ENCODE measurements around the gene GALNT14.

The GALNT14 gene

GRCh38 chr2:31002537-31003150 lies 135.6 kb downstream of the GALNT14 start:
- no peaks in the 10 kb centered on the region for H3K36me3 ChIP-seq (ENCODE audit: control insufficient read depth in 5 of 5, insufficient read depth in 5 of 5, low read length in 5 of 5)
- H3K4me3 ChIP-seq (ENCODE audit: low read depth in 1 of 5, low read length in 5 of 5): no peak overlapping the region
- no peak overlapping the region for H3K9ac ChIP-seq (ENCODE audit: low read length in 5 of 5)
- no peak overlapping the region for H3K27ac ChIP-seq (ENCODE audit: low read depth, low read length)
- peaks cover 0 to 11% (median 10%) of the 10 kb centered on the region in 5 donors for H3K27me3 ChIP-seq (ENCODE audit: control insufficient read depth in 5 of 5, insufficient read depth in 4 of 5, low read length in 5 of 5)
- H3K9me3 ChIP-seq (ENCODE audit: control insufficient read depth in 5 of 5, low read length in 5 of 5): no peaks in the 10 kb centered on the region
- no peaks in the 10 kb centered on the region for H3K4me1 ChIP-seq (ENCODE audit: control insufficient read depth in 5 of 5, insufficient read depth in 5 of 5, low read length in 5 of 5)

GRCh38 chr2:31000970-31001369 lies 137.3 kb downstream of the GALNT14 start:
- Histone ChIP-seq H3K9ac (ENCODE audit: low read length in 5 of 5) (no peak overlapping the region), H3K9me3 (ENCODE audit: control insufficient read depth in 5 of 5, low read length in 5 of 5) (no peaks in the 10 kb centered on the region), H3K4me3 (ENCODE audit: low read depth in 1 of 5, low read length in 5 of 5) (no peak overlapping the region), H3K4me1 (ENCODE audit: control insufficient read depth in 5 of 5, insufficient read depth in 5 of 5, low read length in 5 of 5) (no peaks in the 10 kb centered on the region), H3K27ac (ENCODE audit: low read depth, low read length) (no peak overlapping the region), H3K27me3 (ENCODE audit: control insufficient read depth in 5 of 5, insufficient read depth in 4 of 5, low read length in 5 of 5) (peaks cover 0 to 7% (median 6%) of the 10 kb centered on the region in 5 donors), H3K36me3 (ENCODE audit: control insufficient read depth in 5 of 5, insufficient read depth in 5 of 5, low read length in 5 of 5) (no peaks in the 10 kb centered on the region)

GRCh38 chr2:30998672-30999071 lies 139.6 kb downstream of the GALNT14 start:
- no peak overlapping the region for H3K9ac ChIP-seq (ENCODE audit: low read length in 5 of 5)
- peaks cover 0 to 4% (median 0%) of the 10 kb centered on the region in 5 donors for H3K4me1 ChIP-seq (ENCODE audit: control insufficient read depth in 5 of 5, insufficient read depth in 5 of 5, low read length in 5 of 5)
- no peaks in the 10 kb centered on the region for H3K9me3 ChIP-seq (ENCODE audit: control insufficient read depth in 5 of 5, low read length in 5 of 5)
- no peaks in the 10 kb centered on the region for H3K36me3 ChIP-seq (ENCODE audit: control insufficient read depth in 5 of 5, insufficient read depth in 5 of 5, low read length in 5 of 5)
- no peak overlapping the region for H3K4me3 ChIP-seq (ENCODE audit: low read depth in 1 of 5, low read length in 5 of 5)
- peaks cover 0 to 2% (median 0%) of the 10 kb centered on the region in 5 donors for H3K27me3 ChIP-seq (ENCODE audit: control insufficient read depth in 5 of 5, insufficient read depth in 4 of 5, low read length in 5 of 5)
- H3K27ac ChIP-seq (ENCODE audit: low read depth, low read length): no peak overlapping the region

- Histone ChIP-seq H3K27ac (ENCODE audit: low read depth, low read length) (no peak overlapping the region), H3K4me1 (ENCODE audit: control insufficient read depth in 5 of 5, insufficient read depth in 5 of 5, low read length in 5 of 5) (peaks cover 0 to 4% (median 0%) of the 10 kb centered on the region in 5 donors), H3K9ac (ENCODE audit: low read length in 5 of 5) (no peak overlapping the region), H3K4me3 (ENCODE audit: low read depth in 1 of 5, low read length in 5 of 5) (no peak overlapping the region), H3K27me3 (ENCODE audit: control insufficient read depth in 5 of 5, insufficient read depth in 4 of 5, low read length in 5 of 5) (peaks cover 0 to 1% (median 0%) of the 10 kb centered on the region in 5 donors), H3K9me3 (ENCODE audit: control insufficient read depth in 5 of 5, low read length in 5 of 5) (no peaks in the 10 kb centered on the region), H3K36me3 (ENCODE audit: control insufficient read depth in 5 of 5, insufficient read depth in 5 of 5, low read length in 5 of 5) (no peaks in the 10 kb centered on the region)
These were observed 140.3 kb downstream of the GALNT14 start for GRCh38 chr2:30997979-30998378.

DNA sequence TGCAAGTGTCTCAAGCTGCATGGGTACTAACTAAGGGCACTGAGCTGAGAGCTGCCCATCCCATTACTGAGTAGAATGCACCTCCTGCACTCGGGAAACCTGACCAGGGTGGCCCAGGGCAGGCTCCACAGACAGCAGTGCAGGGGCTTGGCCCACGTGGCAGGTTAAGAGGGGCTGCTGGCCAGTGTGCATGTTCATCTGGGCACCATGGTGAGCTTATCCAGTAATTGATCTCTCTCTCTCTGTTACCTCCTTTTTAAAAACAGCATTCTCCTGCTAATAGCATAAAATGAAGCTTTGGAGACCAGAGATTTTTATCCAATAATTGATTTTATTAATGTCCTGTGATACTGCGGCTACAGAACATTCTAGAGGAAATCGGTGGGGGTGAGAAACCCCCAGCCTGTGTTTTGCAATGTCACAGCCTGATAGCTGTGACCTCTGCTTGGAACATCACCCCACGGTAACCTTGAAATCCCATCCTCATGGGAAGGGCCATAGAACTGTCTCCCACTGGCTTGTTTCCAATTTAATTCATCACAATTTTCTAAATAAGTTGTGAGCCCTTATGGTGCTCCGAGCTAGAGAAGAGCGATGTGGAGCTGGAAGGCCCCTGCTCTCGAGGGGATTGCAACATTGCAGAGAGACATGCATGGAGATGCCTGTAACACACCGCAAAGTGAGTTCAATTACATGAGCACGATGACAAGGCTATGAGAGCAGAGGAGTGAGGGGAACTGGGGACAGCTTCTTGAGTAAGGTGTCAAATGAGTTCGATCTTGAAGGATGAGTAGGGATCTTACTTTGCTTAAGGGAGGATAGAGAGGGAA lies 143.8 kb downstream of the GALNT14 start:
- H3K4me1 ChIP-seq (ENCODE audit: control insufficient read depth in 5 of 5, insufficient read depth in 5 of 5, low read length in 5 of 5): peaks cover 0 to 4% (median 0%) of the 10 kb centered on the region in 5 donors
- peaks cover 0 to 12% (median 0%) of the 10 kb centered on the region in 5 donors for H3K27me3 ChIP-seq (ENCODE audit: control insufficient read depth in 5 of 5, insufficient read depth in 4 of 5, low read length in 5 of 5)
- H3K36me3 ChIP-seq (ENCODE audit: control insufficient read depth in 5 of 5, insufficient read depth in 5 of 5, low read length in 5 of 5): no peaks in the 10 kb centered on the region
- H3K27ac ChIP-seq (ENCODE audit: low read depth, low read length): no peak overlapping the region
- no peak overlapping the region for H3K4me3 ChIP-seq (ENCODE audit: low read depth in 1 of 5, low read length in 5 of 5)
- H3K9ac ChIP-seq (ENCODE audit: low read length in 5 of 5): no peak overlapping the region
- no peaks in the 10 kb centered on the region for H3K9me3 ChIP-seq (ENCODE audit: control insufficient read depth in 5 of 5, low read length in 5 of 5)

DNA sequence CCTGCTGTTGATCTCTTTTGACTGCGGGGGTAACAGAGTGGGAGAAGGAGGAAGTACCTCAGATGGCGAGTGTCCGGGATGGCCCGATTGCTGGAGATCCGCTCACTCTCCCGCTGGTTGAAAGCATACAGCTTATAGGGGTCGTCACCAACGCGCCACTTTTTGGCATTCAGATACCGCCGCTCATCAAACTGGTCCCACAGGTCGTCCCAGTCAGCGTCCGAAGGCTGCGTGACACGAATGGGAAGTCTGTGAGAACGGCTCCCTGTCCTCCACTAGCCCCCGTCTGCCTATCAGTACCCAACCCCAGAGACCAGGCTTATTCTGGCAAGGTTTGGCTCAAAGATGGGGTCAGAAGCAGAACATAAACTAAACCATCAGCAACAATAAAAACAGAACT lies 145.5 kb downstream of the GALNT14 start:
- Histone ChIP-seq H3K9me3 (ENCODE audit: control insufficient read depth in 5 of 5, low read length in 5 of 5) (no peaks in the 10 kb centered on the region), H3K4me3 (ENCODE audit: low read depth in 1 of 5, low read length in 5 of 5) (no peak overlapping the region), H3K9ac (ENCODE audit: low read length in 5 of 5) (no peak overlapping the region), H3K27me3 (ENCODE audit: control insufficient read depth in 5 of 5, insufficient read depth in 4 of 5, low read length in 5 of 5) (peaks cover 0 to 14% (median 0%) of the 10 kb centered on the region in 5 donors), H3K4me1 (ENCODE audit: control insufficient read depth in 5 of 5, insufficient read depth in 5 of 5, low read length in 5 of 5) (peaks cover 0 to 4% (median 0%) of the 10 kb centered on the region in 5 donors), H3K27ac (ENCODE audit: low read depth, low read length) (no peak overlapping the region), H3K36me3 (ENCODE audit: control insufficient read depth in 5 of 5, insufficient read depth in 5 of 5, low read length in 5 of 5) (no peaks in the 10 kb centered on the region)

DNA sequence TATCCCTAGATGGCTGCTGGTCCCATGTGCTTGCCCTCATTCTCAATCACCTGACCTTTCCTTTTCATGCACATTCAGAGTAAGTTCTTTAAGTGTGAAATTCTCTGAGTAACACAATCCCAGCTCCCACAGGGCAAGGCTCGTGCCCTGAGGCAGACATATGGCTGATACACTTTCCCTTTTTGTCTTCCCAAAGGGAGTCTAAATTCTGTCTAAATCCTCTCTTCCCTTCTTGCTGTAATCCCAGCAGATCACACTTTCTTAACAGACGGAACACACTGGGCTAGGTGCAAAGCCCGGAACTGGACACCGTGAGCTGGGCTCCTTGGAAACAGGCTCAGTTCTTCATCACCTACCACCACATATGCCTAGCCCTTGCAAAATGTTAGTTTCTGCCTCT lies 147.6 kb downstream of the GALNT14 start:
- Histone ChIP-seq H3K4me1 (ENCODE audit: control insufficient read depth in 5 of 5, insufficient read depth in 5 of 5, low read length in 5 of 5) (peaks cover 0 to 4% (median 0%) of the 10 kb centered on the region in 5 donors), H3K9me3 (ENCODE audit: control insufficient read depth in 5 of 5, low read length in 5 of 5) (no peaks in the 10 kb centered on the region), H3K9ac (ENCODE audit: low read length in 5 of 5) (no peak overlapping the region), H3K4me3 (ENCODE audit: low read depth in 1 of 5, low read length in 5 of 5) (no peak overlapping the region), H3K27me3 (ENCODE audit: control insufficient read depth in 5 of 5, insufficient read depth in 4 of 5, low read length in 5 of 5) (peaks cover 0 to 20% (median 4%) of the 10 kb centered on the region in 5 donors), H3K36me3 (ENCODE audit: control insufficient read depth in 5 of 5, insufficient read depth in 5 of 5, low read length in 5 of 5) (no peaks in the 10 kb centered on the region), H3K27ac (ENCODE audit: low read depth, low read length) (no peak overlapping the region)

DNA sequence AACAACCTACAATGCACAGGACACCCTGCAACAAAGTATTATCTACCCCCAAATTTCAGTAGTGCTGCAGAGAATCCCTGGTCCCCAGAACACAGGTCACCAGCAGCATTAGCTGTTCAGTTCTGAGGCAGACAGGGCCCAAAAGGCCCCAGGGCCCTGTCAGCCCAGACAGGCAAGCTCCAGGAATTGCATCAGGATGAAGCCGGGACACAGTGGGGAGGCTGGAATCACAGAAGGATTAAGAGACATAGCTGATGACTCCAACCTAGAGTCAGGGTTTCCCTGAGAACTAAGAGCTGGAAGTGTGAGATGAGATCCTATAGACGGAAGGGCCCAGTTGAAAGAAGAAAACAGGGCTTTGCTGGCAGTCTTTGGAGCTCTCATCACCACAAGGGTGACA lies 148.1 kb downstream of the GALNT14 start:
- no peaks in the 10 kb centered on the region for H3K9me3 ChIP-seq (ENCODE audit: control insufficient read depth in 5 of 5, low read length in 5 of 5)
- no peaks in the 10 kb centered on the region for H3K36me3 ChIP-seq (ENCODE audit: control insufficient read depth in 5 of 5, insufficient read depth in 5 of 5, low read length in 5 of 5)
- no peak overlapping the region for H3K9ac ChIP-seq (ENCODE audit: low read length in 5 of 5)
- H3K27me3 ChIP-seq (ENCODE audit: control insufficient read depth in 5 of 5, insufficient read depth in 4 of 5, low read length in 5 of 5): peaks cover 0 to 24% (median 4%) of the 10 kb centered on the region in 5 donors
- H3K27ac ChIP-seq (ENCODE audit: low read depth, low read length): no peak overlapping the region
- H3K4me1 ChIP-seq (ENCODE audit: control insufficient read depth in 5 of 5, insufficient read depth in 5 of 5, low read length in 5 of 5): peaks cover 0 to 4% (median 0%) of the 10 kb centered on the region in 5 donors
- H3K4me3 ChIP-seq (ENCODE audit: low read depth in 1 of 5, low read length in 5 of 5): no peak overlapping the region

GRCh38 chr2:30989746-30990145 lies 148.5 kb downstream of the GALNT14 start:
- no peak overlapping the region for H3K9ac ChIP-seq (ENCODE audit: low read length in 5 of 5)
- no peak overlapping the region for H3K4me3 ChIP-seq (ENCODE audit: low read depth in 1 of 5, low read length in 5 of 5)
- no peak overlapping the region for H3K27ac ChIP-seq (ENCODE audit: low read depth, low read length)
- peaks cover 0 to 3% (median 0%) of the 10 kb centered on the region in 5 donors for H3K4me1 ChIP-seq (ENCODE audit: control insufficient read depth in 5 of 5, insufficient read depth in 5 of 5, low read length in 5 of 5)
- H3K27me3 ChIP-seq (ENCODE audit: control insufficient read depth in 5 of 5, insufficient read depth in 4 of 5, low read length in 5 of 5): peaks cover 0 to 24% (median 4%) of the 10 kb centered on the region in 5 donors
- H3K36me3 ChIP-seq (ENCODE audit: control insufficient read depth in 5 of 5, insufficient read depth in 5 of 5, low read length in 5 of 5): no peaks in the 10 kb centered on the region
- no peaks in the 10 kb centered on the region for H3K9me3 ChIP-seq (ENCODE audit: control insufficient read depth in 5 of 5, low read length in 5 of 5)

GRCh38 chr2:30987566-30987965 lies 150.7 kb downstream of the GALNT14 start:
- Histone ChIP-seq H3K4me3 (ENCODE audit: low read depth in 1 of 5, low read length in 5 of 5) (no peak overlapping the region), H3K9me3 (ENCODE audit: control insufficient read depth in 5 of 5, low read length in 5 of 5) (no peaks in the 10 kb centered on the region), H3K4me1 (ENCODE audit: control insufficient read depth in 5 of 5, insufficient read depth in 5 of 5, low read length in 5 of 5) (no peaks in the 10 kb centered on the region), H3K27ac (ENCODE audit: low read depth, low read length) (no peak overlapping the region), H3K36me3 (ENCODE audit: control insufficient read depth in 5 of 5, insufficient read depth in 5 of 5, low read length in 5 of 5) (no peaks in the 10 kb centered on the region), H3K9ac (ENCODE audit: low read length in 5 of 5) (no peak overlapping the region), H3K27me3 (ENCODE audit: control insufficient read depth in 5 of 5, insufficient read depth in 4 of 5, low read length in 5 of 5) (peaks cover 0 to 19% (median 4%) of the 10 kb centered on the region in 5 donors)

Measured in subcutaneous abdominal adipose tissue (tissue), 5 donors.